ENCODE results near the gene CACHD1.

CACHD1 gene

GRCh38 chr1:64523413-64524337 is 53.7 kb downstream of the CACHD1 start:
- no peak for DNase-seq (ENCODE audit: low read depth)

- DNase-seq (ENCODE audit: low read depth): no peak
Observed at GRCh38 chr1:64524614-64525013, 54.7 kb downstream of the CACHD1 start.

- no peak for DNase-seq (ENCODE audit: low read depth)
Observed at GRCh38 chr1:64525116-64525686, 55.3 kb downstream of the CACHD1 start.

GRCh38 chr1:64526312-64526711 is 56.4 kb downstream of the CACHD1 start:
- DNase-seq (ENCODE audit: low read depth): no peak

GRCh38 chr1:64527165-64527564 is 57.2 kb downstream of the CACHD1 start:
- DNase-seq (ENCODE audit: low read depth): no peak

GRCh38 chr1:64527786-64528185 is 57.9 kb downstream of the CACHD1 start:
- DNase-seq (ENCODE audit: low read depth): no peak

- DNase-seq (ENCODE audit: low read depth): no peak
Observed at GRCh38 chr1:64530969-64531692, 61.2 kb downstream of the CACHD1 start.

- no peak for DNase-seq (ENCODE audit: low read depth)
Observed at GRCh38 chr1:64532646-64533045, 62.7 kb downstream of the CACHD1 start.

GRCh38 chr1:64535938-64536835 is 66.3 kb downstream of the CACHD1 start:
- DNase-seq (ENCODE audit: low read depth): no peak

- DNase-seq (ENCODE audit: low read depth): no peak
Observed at GRCh38 chr1:64536836-64537490, 67.0 kb downstream of the CACHD1 start.

- DNase-seq (ENCODE audit: low read depth): no peak
Observed at GRCh38 chr1:64537942-64538341, 68.0 kb downstream of the CACHD1 start.

- DNase-seq (ENCODE audit: low read depth): no peak
Observed at GRCh38 chr1:64538389-64538788, 68.5 kb downstream of the CACHD1 start.

- DNase-seq (ENCODE audit: low read depth): no peak
Observed at GRCh38 chr1:64539289-64539688, 69.4 kb downstream of the CACHD1 start.

GRCh38 chr1:64539781-64540218 is 69.9 kb downstream of the CACHD1 start:
- no peak for DNase-seq (ENCODE audit: low read depth)

- DNase-seq (ENCODE audit: low read depth): no peak
Observed at GRCh38 chr1:64540265-64540791, 70.4 kb downstream of the CACHD1 start.

GRCh38 chr1:64542118-64542517 is 72.2 kb downstream of the CACHD1 start:
- no peak for DNase-seq (ENCODE audit: low read depth)

GRCh38 chr1:64543831-64544230 is 73.9 kb downstream of the CACHD1 start:
- DNase-seq (ENCODE audit: low read depth): no peak

GRCh38 chr1:64545118-64545843 is 75.4 kb downstream of the CACHD1 start:
- no peak for DNase-seq (ENCODE audit: low read depth)

GRCh38 chr1:64546013-64546412 is 76.1 kb downstream of the CACHD1 start:
- DNase-seq (ENCODE audit: low read depth): no peak
